Measurements from ENCODE around the gene BLOC1S1.

GRCh38 chr12:55704824-55705718 lies 10.8 kb upstream of the BLOC1S1 start:
- TF ChIP-seq EP300 (IDR thresholded peaks at IDR 0.05): no peak
- no peak for TF ChIP-seq POLR2AphosphoS5 (IDR thresholded peaks at IDR 0.05)
- TF ChIP-seq, protein P1, sequence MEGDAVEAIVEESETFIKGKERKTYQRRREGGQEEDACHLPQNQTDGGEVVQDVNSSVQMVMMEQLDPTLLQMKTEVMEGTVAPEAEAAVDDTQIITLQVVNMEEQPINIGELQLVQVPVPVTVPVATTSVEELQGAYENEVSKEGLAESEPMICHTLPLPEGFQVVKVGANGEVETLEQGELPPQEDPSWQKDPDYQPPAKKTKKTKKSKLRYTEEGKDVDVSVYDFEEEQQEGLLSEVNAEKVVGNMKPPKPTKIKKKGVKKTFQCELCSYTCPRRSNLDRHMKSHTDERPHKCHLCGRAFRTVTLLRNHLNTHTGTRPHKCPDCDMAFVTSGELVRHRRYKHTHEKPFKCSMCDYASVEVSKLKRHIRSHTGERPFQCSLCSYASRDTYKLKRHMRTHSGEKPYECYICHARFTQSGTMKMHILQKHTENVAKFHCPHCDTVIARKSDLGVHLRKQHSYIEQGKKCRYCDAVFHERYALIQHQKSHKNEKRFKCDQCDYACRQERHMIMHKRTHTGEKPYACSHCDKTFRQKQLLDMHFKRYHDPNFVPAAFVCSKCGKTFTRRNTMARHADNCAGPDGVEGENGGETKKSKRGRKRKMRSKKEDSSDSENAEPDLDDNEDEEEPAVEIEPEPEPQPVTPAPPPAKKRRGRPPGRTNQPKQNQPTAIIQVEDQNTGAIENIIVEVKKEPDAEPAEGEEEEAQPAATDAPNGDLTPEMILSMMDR (IDR thresholded peaks at IDR 0.05): no peak
- no peak for TF ChIP-seq POLR2A (IDR thresholded peaks at IDR 0.05)

All from sigmoid colon (tissue), 4 donors.